ENCODE measurements around the gene ATP11A.

DNA sequence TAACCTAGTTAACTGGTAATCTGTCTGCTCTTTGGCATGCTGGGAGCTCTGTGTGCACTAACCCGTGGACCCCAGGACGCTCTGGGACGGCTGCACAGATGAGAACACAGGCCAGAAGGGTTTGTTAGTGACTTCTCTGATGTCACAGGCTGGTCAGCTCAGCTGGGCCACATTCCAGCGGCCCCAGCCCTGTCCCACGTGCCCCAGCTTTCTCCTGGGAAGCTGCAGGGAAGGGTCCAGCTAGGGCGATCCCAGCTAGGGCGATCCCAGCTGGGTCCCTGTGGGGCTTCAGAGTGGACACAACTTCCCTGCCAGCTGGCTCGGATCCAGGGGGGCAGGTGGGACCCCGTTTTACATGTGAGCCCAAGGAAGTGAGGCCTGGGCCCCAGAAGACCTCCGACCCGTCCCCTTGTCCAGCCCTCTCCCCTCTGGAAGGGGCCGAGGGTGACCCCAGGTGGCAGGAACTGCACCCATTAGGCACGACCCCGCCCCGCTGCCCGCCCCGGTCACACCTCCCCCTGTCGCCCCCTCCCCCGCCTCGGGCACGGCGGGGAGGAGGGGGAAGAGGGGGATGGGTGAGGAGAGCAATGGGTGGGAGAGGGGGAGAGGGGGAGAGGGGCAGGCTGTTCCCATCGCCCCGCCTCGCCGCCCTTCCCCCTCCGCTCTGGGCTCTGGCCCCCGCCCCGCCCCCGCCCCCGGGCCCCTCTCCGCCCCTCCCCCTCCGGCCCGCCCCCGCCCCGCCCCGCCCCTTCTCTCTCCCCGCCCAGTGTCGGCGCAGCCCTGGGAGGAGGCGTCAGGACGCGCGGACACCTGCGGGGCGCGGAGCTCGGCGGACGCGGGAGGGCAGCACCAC, 204.0 kb downstream of the ATP11A start:
- no peak for TF ChIP-seq CTCF (tag by site-specific recombination; IDR thresholded peaks at IDR 0.05)
- TF ChIP-seq, protein P1, sequence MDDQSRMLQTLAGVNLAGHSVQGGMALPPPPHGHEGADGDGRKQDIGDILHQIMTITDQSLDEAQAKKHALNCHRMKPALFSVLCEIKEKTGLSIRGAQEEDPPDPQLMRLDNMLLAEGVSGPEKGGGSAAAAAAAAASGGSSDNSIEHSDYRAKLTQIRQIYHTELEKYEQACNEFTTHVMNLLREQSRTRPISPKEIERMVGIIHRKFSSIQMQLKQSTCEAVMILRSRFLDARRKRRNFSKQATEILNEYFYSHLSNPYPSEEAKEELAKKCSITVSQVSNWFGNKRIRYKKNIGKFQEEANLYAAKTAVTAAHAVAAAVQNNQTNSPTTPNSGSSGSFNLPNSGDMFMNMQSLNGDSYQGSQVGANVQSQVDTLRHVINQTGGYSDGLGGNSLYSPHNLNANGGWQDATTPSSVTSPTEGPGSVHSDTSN (CRISPR knock-in tag; IDR thresholded peaks at IDR 0.05) = no peak
- TF ChIP-seq ZNF792 (tag by site-specific recombination; IDR thresholded peaks at IDR 0.05) = no peak
- no peak for TF ChIP-seq ZNF148 (tag by site-specific recombination; IDR thresholded peaks at IDR 0.05; ENCODE audit: borderline replicate concordance)
- no peak for TF ChIP-seq IKZF3 (tag by site-specific recombination; IDR thresholded peaks at IDR 0.05)
- no peak for TF ChIP-seq ZNF692 (tag by site-specific recombination; IDR thresholded peaks at IDR 0.05)
- no peak for TF ChIP-seq PRDM6 (tag by site-specific recombination; IDR thresholded peaks at IDR 0.05)
- no peak for TF ChIP-seq ZNF132 (tag by site-specific recombination; IDR thresholded peaks at IDR 0.05; ENCODE audit: borderline replicate concordance)

All from HEK293 (cell line).